Adrenal gland (tissue), 12 donors: ENCODE data around the gene SP110. TPM values are rescaled to one million over a fixed set of nuclear protein-coding genes. Genes with fewer than 3 reads are reported as not detected.

Source experiments
- DNase-seq, 7 donors: peaks; one replicate each; pipeline ENCODE4 v3.0.0-alpha.2; 2019 to 2020
- H3K27ac ChIP-seq, 5 donors: fragments of 200-600 bp; sonication (generic) in 4 of 5; 1 replicate in 3 of 5; 2 replicates in 2 of 5; pipeline versions ENCODE4 v1.5.1 to v1.8.0; 2016 to 2020; ENCODE audit warnings: mild to moderate bottlenecking in 1 of 5
- H3K27me3 ChIP-seq: fragments of 200-600 bp; 2 replicates; pipeline ENCODE4 v1.8.0; 2021
- H3K36me3 ChIP-seq, 2 donors: fragments of 200-600 bp; replicated peaks in 1 of 2; 1 replicate in 1 of 2; 2 replicates in 1 of 2; pipeline versions ENCODE4 v1.5.1 to v1.8.0; 2018 to 2022
- H3K4me1 ChIP-seq, 2 donors: fragments of 200-600 bp; replicated peaks in 1 of 2; 1 replicate in 1 of 2; 2 replicates in 1 of 2; pipeline versions ENCODE4 v1.5.1 to v1.8.0; 2018 to 2021
- H3K4me3 ChIP-seq, 4 donors: fragments of 200-600 bp; sonication (generic) in 3 of 4; one replicate each; pipeline ENCODE4 v1.5.1; 2016 to 2018
- H3K9me3 ChIP-seq, 3 donors: fragments of 200-600 bp; sonication (generic) in 1 of 3; replicated peaks in 1 of 3; 1 replicate in 2 of 3; 2 replicates in 1 of 3; pipeline versions ENCODE4 v1.5.1 to v1.8.0; 2016 to 2021
- CTCF ChIP-seq, 6 experiments: fragments of 450-650 bp in 4 of 6; fragments of 200-600 bp in 2 of 6; sonication (generic) in 1 of 6; IDR thresholded peaks; 1 replicate in 5 of 6; 2 replicates in 1 of 6; pipeline versions ENCODE4 v1.5.1 to v1.8.0; 2016 to 2021; ENCODE audit warnings: antibody characterized with exemption in 6 of 6, mild to moderate bottlenecking in 2 of 6, moderate library complexity in 1 of 6
- POLR2A ChIP-seq, 2 donors: fragments of 450-650 bp; IDR thresholded peaks; one replicate each; pipeline ENCODE4 v1.6.1; 2017; ENCODE audit warnings: antibody characterized with exemption in 2 of 2, mild to moderate bottlenecking in 2 of 2, moderate library complexity in 1 of 2
- WGBS, 4 donors: extraction: QIAGEN DNeasy Blood & Tissue Kit in 2 of 4; methylation state at CpG; one replicate each; pipeline versions ENCODE4 v1.1.5 to v1.1.7; 2013 to 2017; 5-methylcytosine and 5-hydroxymethylcytosine counted together
- intact Hi-C, 2 donors: fragments of 100-400 bp; cut with DNase I; formaldehyde crosslinking; loops; one replicate each; pipeline versions ENCODE4 v1.14.1 to v1.15.0; 2022 to 2023
- polyA plus RNA-seq, 3 donors: library from polyadenylated mRNA; stranded (reverse); fragments of 200-250 nt in 2 of 3; fragments of 350-450 nt in 1 of 3; fragmentation: Illumina TruSeq in 1 of 3; extraction: RNeasy Lipid Tissue Mini Kit (QIAGEN cat#74804) in 1 of 3; gene quantifications; one replicate each; pipeline ENCODE4 v1.2.3, GENCODE V29; 2013 to 2014
- total RNA-seq, 9 donors: library from RNA; depleted of rRNA in 4 of 9; stranded (reverse); fragments of >200 nt in 4 of 9; fragments of 120-200 nt in 1 of 9; fragmentation: NEBNext Ultra II Directional in 1 of 9; extraction: Animal tissue kit (Norgen Biotek cat#: 25700) in 1 of 9; gene quantifications; one replicate each; pipeline versions ENCODE4 v1.1.0 to v1.2.4, GENCODE V29; 2013 to 2023
- donor health status: healthy with polysubstance abuse.
- donor health status: Bipolar disorder and iron deficiency.
- donor health status: DM: yes; HTN: yes; CAD: no.
- donor health status: DM: no; HTN: no; CAD: no.
- donor health status: DM: no; HTN: no; CAD: no.
- donor health status: DM: yes; HTN: yes; CAD: no.

The SP110 gene
- total and polyA plus RNA-seq, 12 donors: 7.8 to 37.9 (median 16.8) TPM

GRCh38 chr2:230178546-230179485, 41.0 kb downstream of the SP110 start:
- intact Hi-C loops: no loop called here
- Histone ChIP-seq H3K9me3 (no peaks in the 10 kb centered on the region), H3K36me3 (peaks cover 0 to 37% of the 10 kb centered on the region in 2 donors), H3K27ac (no peak overlapping the region), H3K27me3 (no peaks in the 10 kb centered on the region), H3K4me1 (no peaks in the 10 kb centered on the region), H3K4me3 (no peak overlapping the region)
- TF ChIP-seq POLR2A (IDR thresholded peaks at IDR 0.05) (no peak), CTCF (IDR thresholded peaks at IDR 0.05) (no peak)
- no peak for DNase-seq
- 90 to 96% (median 92%) methylated on average over 7 of the region's 7 CpGs for WGBS, 4 donors

GRCh38 chr2:230176996-230177395, 42.8 kb downstream of the SP110 start:
- intact Hi-C loops: no loop called here
- H3K4me1 ChIP-seq: no peaks in the 10 kb centered on the region
- no peaks in the 10 kb centered on the region for H3K9me3 ChIP-seq
- TF ChIP-seq CTCF (IDR thresholded peaks at IDR 0.05) (no peak), POLR2A (IDR thresholded peaks at IDR 0.05) (no peak)
- DNase-seq: no peak
- peaks cover 0 to 42% of the 10 kb centered on the region in 2 donors for H3K36me3 ChIP-seq
- no peak overlapping the region for H3K4me3 ChIP-seq
- no peak overlapping the region for H3K27ac ChIP-seq
- H3K27me3 ChIP-seq: no peaks in the 10 kb centered on the region
- 76 to 98% (median 76%) methylated on average over 3 of the region's 3 CpGs for WGBS, 4 donors

GRCh38 chr2:230174466-230174865, 45.3 kb downstream of the SP110 start:
- no peak for DNase-seq
- Histone ChIP-seq H3K4me1 (no peaks in the 10 kb centered on the region), H3K4me3 (no peak overlapping the region), H3K27me3 (no peaks in the 10 kb centered on the region), H3K9me3 (no peaks in the 10 kb centered on the region), H3K27ac (no peak overlapping the region), H3K36me3 (peaks cover 0 to 35% of the 10 kb centered on the region in 2 donors)
- WGBS, 4 donors: 96 to 100% (median 97%) methylated on average over 5 to 7 of the region's 7 CpGs; no CpG with 5 or more reads in 1 of the 4 donors
- TF ChIP-seq CTCF (IDR thresholded peaks at IDR 0.05): no peak
- no peak for TF ChIP-seq POLR2A (IDR thresholded peaks at IDR 0.05)
- intact Hi-C loops: no loop called here

- Histone ChIP-seq H3K27ac (no peak overlapping the region), H3K27me3 (no peaks in the 10 kb centered on the region), H3K9me3 (no peaks in the 10 kb centered on the region), H3K36me3 (peaks cover 0 to 34% of the 10 kb centered on the region in 2 donors), H3K4me1 (no peaks in the 10 kb centered on the region), H3K4me3 (no peak overlapping the region)
- intact Hi-C loops: no loop called here
- WGBS, 4 donors: 93 to 96% (median 94%) methylated on average over 9 to 11 of the region's 11 CpGs
- TF ChIP-seq POLR2A (IDR thresholded peaks at IDR 0.05) (no peak), CTCF (IDR thresholded peaks at IDR 0.05) (no peak)
- no peak for DNase-seq
Observed at GRCh38 chr2:230172852-230173251, 46.9 kb downstream of the SP110 start.
